ENCODE data around the gene MKI67.

MKI67 gene

DNA sequence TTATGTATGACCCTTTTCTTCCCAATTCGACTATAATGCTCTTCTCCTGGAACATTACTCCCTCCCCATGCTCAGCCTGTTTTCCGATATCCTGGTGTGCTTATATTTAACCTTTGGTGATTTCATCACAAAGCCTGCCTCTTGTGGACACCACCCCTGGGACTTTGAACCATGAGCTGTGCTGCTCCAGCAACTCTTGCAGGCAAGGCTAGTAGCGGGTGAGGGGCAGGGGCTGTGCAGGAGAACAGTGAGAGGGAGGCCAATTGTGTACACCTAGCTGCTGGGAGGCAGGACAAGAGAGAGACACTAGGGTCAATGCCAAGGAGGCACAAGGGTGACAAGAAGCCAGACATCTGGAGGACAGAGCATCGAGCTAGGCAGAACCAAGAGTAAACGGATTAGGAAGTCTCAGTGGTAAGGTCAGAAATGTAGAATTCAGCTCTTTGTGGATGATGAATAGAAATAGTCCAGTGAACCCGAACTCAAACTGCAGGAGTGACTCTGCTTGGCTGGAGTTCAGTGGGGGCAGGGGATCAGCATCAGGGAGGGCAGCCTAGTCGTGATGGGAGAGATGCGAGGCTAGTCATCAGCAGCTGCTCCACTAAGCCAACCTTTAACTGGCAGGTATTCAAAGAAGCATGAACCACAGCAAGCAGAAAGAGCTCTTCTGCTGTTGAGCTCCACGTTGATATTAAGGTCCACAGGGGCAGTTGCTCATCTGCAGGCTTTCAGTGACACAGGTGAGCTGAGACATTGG lies 31.0 kb upstream of the MKI67 start:
- 0 out of 2 replicates have a peak, but pooled peaks cover 3% of the 10 kb centered on the region for H3K4me1 ChIP-seq (ENCODE audit: low read length)
- no peaks in the 10 kb centered on the region for H3F3A ChIP-seq (ENCODE audit: insufficient read depth, low read length)
- no peak overlapping the region for H2AFZ ChIP-seq (ENCODE audit: low read length)
- H3K9ac ChIP-seq (ENCODE audit: low read length) = no peak overlapping the region
- H3K79me2 ChIP-seq (ENCODE audit: low read length) = no peaks in the 10 kb centered on the region
- H4K20me1 ChIP-seq (ENCODE audit: insufficient read depth, low read length) = no peaks in the 10 kb centered on the region
- no peak overlapping the region for H3K4me2 ChIP-seq (ENCODE audit: low read depth, low read length)
- H3K9me2 ChIP-seq (replicated peaks; ENCODE audit: insufficient read depth, low read length) = no peaks in the 10 kb centered on the region
- no peak for DNase-seq
- TF ChIP-seq, protein P1, sequence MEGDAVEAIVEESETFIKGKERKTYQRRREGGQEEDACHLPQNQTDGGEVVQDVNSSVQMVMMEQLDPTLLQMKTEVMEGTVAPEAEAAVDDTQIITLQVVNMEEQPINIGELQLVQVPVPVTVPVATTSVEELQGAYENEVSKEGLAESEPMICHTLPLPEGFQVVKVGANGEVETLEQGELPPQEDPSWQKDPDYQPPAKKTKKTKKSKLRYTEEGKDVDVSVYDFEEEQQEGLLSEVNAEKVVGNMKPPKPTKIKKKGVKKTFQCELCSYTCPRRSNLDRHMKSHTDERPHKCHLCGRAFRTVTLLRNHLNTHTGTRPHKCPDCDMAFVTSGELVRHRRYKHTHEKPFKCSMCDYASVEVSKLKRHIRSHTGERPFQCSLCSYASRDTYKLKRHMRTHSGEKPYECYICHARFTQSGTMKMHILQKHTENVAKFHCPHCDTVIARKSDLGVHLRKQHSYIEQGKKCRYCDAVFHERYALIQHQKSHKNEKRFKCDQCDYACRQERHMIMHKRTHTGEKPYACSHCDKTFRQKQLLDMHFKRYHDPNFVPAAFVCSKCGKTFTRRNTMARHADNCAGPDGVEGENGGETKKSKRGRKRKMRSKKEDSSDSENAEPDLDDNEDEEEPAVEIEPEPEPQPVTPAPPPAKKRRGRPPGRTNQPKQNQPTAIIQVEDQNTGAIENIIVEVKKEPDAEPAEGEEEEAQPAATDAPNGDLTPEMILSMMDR (IDR thresholded peaks at IDR 0.05; ENCODE audit: low read length) = no peak
- TF ChIP-seq EZH2phosphoT487 (IDR thresholded peaks at IDR 0.05; ENCODE audit: low read length) = no peak
- no peak for TF ChIP-seq EZH2 (optimal IDR thresholded peaks at IDR 0.05; ENCODE audit: low read depth, low read length)
- H3K9me3 ChIP-seq (replicated peaks; ENCODE audit: insufficient read depth, low read length) = no peaks in the 10 kb centered on the region
- no peak overlapping the region for H3K27ac ChIP-seq (ENCODE audit: low read length)
- H3K4me3 ChIP-seq (ENCODE audit: low read length) = no peak overlapping the region
- no peaks in the 10 kb centered on the region for H3K36me3 ChIP-seq (replicated peaks; ENCODE audit: insufficient read depth, low read length)
- H3K27me3 ChIP-seq (replicated peaks; ENCODE audit: insufficient read depth, low read length) = no peaks in the 10 kb centered on the region

DNA sequence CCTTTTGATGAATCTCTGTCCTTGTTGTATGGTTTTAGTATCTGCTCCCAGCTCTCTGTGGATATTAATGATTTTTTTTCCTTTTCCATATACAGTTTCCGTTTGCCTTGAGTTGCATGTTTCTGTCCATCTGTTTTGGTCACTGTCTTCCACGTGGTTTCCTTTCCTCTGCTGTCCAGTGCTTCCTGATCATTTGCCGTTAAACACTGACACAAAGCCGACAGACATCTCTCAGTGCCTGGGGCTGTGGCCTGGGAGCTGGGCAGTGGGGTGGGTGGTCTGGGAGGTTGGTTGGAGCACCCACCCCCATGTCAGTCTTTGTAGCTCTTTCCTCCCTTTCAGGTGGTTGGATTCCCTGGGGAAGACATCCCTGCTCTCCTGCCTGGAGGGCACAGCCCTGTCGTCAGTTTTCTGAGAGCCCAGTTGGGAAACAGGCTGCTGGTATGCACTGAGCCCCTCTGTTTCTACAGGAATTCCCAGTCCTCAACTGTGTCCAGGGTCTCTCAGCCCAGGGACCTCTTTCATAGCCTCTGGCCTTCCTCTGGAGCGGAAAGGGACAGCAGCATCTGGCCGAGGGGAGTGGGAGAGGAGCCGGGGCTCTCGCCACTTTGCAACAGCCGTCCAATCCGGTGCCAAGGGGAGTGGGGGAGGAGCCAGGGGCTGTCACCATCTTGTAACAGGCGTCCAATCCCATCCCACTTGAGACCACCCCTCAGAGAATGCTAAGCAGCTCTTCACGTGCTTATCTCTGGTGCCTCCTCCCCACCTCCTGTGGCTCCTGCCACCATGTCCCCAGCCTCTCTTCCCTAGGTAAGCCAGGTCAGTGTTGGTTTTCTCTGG lies 26.7 kb upstream of the MKI67 start:
- Histone ChIP-seq H3K9ac (ENCODE audit: low read length) (no peak overlapping the region), H3K27me3 (replicated peaks; ENCODE audit: insufficient read depth, low read length) (no peaks in the 10 kb centered on the region), H3F3A (ENCODE audit: insufficient read depth, low read length) (no peaks in the 10 kb centered on the region), H2AFZ (ENCODE audit: low read length) (no peak overlapping the region), H3K79me2 (ENCODE audit: low read length) (no peaks in the 10 kb centered on the region), H3K36me3 (replicated peaks; ENCODE audit: insufficient read depth, low read length) (no peaks in the 10 kb centered on the region), H3K4me3 (ENCODE audit: low read length) (no peak overlapping the region), H3K9me2 (replicated peaks; ENCODE audit: insufficient read depth, low read length) (no peaks in the 10 kb centered on the region), H3K27ac (ENCODE audit: low read length) (no peak overlapping the region), H4K20me1 (ENCODE audit: insufficient read depth, low read length) (no peaks in the 10 kb centered on the region), H3K4me2 (ENCODE audit: low read depth, low read length) (no peak overlapping the region), H3K9me3 (replicated peaks; ENCODE audit: insufficient read depth, low read length) (no peaks in the 10 kb centered on the region), H3K4me1 (ENCODE audit: low read length) (0 out of 2 replicates have a peak, but pooled peaks cover 3% of the 10 kb centered on the region)
- DNase-seq = no peak
- TF ChIP-seq EZH2 (optimal IDR thresholded peaks at IDR 0.05; ENCODE audit: low read depth, low read length) = no peak
- no peak for TF ChIP-seq EZH2phosphoT487 (IDR thresholded peaks at IDR 0.05; ENCODE audit: low read length)

- Histone ChIP-seq H3F3A (ENCODE audit: insufficient read depth, low read length) (no peaks in the 10 kb centered on the region), H3K9me2 (replicated peaks; ENCODE audit: insufficient read depth, low read length) (no peaks in the 10 kb centered on the region), H3K9me3 (replicated peaks; ENCODE audit: insufficient read depth, low read length) (no peaks in the 10 kb centered on the region), H3K27ac (ENCODE audit: low read length) (no peak overlapping the region), H2AFZ (ENCODE audit: low read length) (no peak overlapping the region), H3K4me1 (ENCODE audit: low read length) (0 out of 2 replicates have a peak, but pooled peaks cover 3% of the 10 kb centered on the region), H3K27me3 (replicated peaks; ENCODE audit: insufficient read depth, low read length) (no peaks in the 10 kb centered on the region), H3K36me3 (replicated peaks; ENCODE audit: insufficient read depth, low read length) (no peaks in the 10 kb centered on the region), H4K20me1 (ENCODE audit: insufficient read depth, low read length) (no peaks in the 10 kb centered on the region), H3K4me2 (ENCODE audit: low read depth, low read length) (no peak overlapping the region), H3K4me3 (ENCODE audit: low read length) (no peak overlapping the region), H3K79me2 (ENCODE audit: low read length) (no peaks in the 10 kb centered on the region), H3K9ac (ENCODE audit: low read length) (no peak overlapping the region)
- DNase-seq = no peak
- TF ChIP-seq, protein P1 (IDR thresholded peaks at IDR 0.05; ENCODE audit: low read length) = no peak
Observed at GRCh38 chr10:128151031-128151430, 24.8 kb upstream of the MKI67 start.
